GM18520 (cell line): Measurements from ENCODE around the gene NIPA2.
"Not testable (repeated sequence)": the region's sequence is repeated elsewhere in the genome, so short reads cannot be mapped to it uniquely, and the experiment has no call there.

Experiments used
- ATAC-seq: cut with Tn5 transposase; IDR thresholded peaks from one replicate; pipeline ENCODE4 v1.9.1; 2021; ENCODE audit not compliant: unreplicated experiment

The NIPA2 gene

GRCh38 chr15:22838292-22839042, at the start of gene NIPA2:
Gene NIPA2, plus strand, starts transcription at chr15:22838666. Its CDS starts 13,066 bp downstream, at chr15:22851732.
- peak; percentile 79 for ATAC-seq

- ATAC-seq, result no peak
Observed at GRCh38 chr15:22794063-22794462, 44.4 kb upstream of the NIPA2 start.

- no peak for ATAC-seq
Observed at GRCh38 chr15:22794621-22795167, 43.8 kb upstream of the NIPA2 start.

DNA sequence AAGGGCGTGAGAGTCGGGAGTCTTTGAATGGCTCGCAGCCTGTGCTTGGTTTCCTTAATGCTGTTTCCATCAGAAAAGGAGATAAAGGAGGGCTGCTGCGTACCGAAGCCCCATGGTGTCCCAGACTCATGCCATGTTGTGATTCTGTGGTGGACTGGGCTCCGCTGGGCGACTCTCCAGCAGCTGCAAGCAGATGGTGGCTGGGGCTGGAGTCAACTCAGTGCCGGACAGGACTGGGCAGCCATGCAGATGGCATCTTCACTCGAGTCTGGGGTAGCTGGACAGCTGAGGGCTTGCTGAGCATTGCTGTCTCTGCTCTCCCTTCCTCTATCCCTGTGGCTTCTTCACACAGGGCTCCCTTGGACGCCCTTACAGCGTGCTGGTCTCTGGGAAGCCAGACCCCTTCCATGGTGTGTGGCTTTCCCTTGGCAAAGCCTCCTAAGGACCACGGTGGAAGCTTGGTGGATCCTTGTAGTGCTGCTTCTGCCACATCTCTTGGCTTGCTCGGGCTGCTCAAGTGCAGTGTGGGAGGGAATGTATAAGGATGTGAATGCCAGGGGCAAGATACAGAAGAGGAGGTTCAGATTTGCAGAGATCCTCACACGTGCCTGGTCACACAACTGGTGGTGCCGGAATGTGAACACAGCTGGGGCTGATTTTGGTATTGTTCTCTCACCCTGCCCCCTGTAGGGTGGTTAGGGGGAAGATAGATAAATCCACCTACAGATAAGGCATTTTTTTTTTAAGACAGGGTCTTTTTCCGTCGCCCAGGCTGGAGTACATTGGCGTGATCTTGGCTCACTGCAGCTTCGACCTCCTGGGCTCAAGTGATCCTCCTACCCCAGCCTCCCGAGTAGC, 43.0 kb upstream of the NIPA2 start:
- ATAC-seq, result no peak

- ATAC-seq, result no peak
Observed at GRCh38 chr15:22796079-22796478, 42.4 kb upstream of the NIPA2 start.

GRCh38 chr15:22799902-22800301, 38.6 kb upstream of the NIPA2 start:
- ATAC-seq, result no peak

DNA sequence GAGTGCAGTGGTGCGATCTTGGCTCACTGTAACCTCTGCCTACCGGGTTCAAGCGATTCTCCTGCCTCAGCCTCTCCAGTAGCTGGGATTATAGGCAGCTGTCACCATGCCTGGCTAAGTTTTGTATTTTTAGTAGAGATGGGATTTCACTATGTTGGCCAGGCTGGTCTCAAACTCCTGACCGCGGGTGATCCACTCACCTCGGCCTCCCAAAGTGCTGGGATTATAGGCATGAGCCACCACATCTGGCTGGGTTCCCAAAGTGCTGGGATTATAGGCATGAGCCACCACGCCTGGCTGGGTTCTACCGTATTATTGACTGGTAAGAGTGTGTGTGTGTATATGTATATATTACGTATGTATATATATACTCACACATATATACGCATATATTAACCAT, 35.5 kb upstream of the NIPA2 start:
- ATAC-seq, result not testable (repeated sequence)

GRCh38 chr15:22806156-22806555, 32.3 kb upstream of the NIPA2 start:
- no peak for ATAC-seq

GRCh38 chr15:22806664-22807063, 31.8 kb upstream of the NIPA2 start:
- ATAC-seq, result no peak

DNA sequence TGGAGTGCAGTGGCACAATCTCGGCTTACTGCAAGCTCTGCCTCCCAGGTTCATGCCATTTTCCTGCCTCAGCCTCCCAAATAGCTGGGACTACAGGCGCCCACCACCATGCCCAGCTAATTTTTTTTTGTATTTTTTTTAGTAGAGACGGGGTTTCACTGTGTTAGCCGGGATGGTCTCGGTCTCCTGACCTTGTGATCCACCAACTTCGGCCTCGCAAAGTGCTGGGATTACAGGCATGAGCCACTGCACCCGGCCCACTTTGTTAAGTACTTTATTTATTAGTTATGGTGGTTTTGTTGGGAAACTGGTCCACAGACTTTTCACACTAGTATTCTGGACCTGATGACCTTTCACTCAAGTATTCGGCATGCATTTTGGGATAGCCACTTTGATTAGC, 30.6 kb upstream of the NIPA2 start:
- not testable (repeated sequence) for ATAC-seq

DNA sequence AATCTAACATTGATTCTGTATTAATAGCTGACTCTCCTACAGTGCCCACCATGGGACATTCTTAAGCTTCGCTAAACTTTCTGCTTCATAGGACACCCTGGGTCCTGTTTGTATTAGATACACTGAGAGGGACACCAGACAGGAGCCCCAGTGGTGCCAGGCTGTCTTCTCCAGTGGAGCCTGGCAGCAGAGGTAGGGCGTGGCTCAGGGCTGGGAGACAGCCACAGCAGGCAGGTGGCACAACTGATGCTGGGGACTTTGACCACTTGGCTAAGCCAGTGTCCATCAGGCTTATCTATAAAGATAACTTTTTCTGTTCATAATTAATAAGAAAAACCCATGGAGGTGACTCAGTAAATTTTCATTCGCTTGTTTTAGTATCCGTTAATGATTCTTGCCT, 30.2 kb upstream of the NIPA2 start:
- no peak for ATAC-seq

- ATAC-seq, result no peak
Observed at GRCh38 chr15:22808761-22809280, 29.6 kb upstream of the NIPA2 start.

DNA sequence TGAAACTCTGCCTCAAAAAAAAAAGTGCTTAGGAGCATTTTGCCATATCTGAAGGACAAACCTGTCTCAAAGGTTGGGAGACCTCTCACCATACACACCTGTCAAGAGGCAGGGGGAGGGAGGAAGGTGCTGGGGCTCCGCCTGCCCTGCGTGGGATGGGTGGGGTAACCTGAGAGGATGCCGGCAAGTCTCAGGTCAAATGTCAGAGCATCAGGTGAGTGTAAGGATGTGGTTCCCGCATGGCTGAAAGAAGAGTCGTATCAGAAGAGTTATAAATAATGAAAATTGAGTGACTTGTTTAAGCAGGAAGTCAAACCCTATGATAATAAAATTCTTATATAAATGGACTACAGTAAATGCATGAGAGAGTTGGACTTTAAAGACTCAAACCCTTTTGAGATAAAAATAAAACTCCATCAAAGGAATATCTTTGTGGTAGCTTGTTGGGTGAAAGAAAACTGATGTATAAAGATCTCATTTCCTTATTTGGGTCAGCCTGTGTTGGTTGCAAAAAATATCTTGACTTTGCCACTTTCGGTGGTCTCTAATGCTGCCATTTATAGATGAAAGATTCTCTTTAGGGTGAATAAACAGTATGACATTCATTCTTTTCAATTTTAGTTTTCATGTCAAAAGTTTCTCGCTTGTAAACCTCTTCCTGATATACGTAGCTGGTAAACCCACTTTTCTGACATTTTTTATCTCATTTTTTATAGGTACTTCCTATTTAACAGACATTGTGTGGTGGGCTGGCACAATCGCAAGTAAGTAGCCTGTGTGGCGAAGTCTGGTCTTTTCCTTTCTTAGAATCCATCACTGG, 28.2 kb upstream of the NIPA2 start:
- ATAC-seq, result no peak

DNA sequence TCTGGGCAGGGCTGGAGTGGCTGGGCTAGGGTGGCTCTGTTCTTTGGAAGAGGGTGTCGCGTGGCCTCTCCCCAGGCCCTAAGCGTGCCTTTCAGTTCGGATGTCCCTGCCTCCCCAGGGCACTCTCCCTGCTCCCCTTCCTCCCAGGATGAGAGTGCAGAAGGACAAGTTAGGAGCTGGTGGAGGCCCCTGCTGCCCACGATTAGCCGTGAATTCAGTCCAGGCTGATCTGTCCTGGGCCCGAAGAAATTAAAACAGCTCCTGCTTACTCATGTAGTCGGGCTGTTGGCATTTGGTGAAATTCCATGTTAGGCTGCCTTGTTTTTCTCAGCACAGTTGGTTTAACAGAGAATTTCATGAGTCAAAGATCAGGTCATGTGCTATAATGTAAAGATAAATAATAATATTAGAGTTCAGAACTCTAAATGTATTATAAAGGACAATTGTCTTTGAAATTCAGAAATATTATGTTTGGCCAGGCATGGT, 27.6 kb upstream of the NIPA2 start:
- ATAC-seq, result no peak

- no peak for ATAC-seq
Observed at GRCh38 chr15:22811640-22812039, 26.8 kb upstream of the NIPA2 start.

DNA sequence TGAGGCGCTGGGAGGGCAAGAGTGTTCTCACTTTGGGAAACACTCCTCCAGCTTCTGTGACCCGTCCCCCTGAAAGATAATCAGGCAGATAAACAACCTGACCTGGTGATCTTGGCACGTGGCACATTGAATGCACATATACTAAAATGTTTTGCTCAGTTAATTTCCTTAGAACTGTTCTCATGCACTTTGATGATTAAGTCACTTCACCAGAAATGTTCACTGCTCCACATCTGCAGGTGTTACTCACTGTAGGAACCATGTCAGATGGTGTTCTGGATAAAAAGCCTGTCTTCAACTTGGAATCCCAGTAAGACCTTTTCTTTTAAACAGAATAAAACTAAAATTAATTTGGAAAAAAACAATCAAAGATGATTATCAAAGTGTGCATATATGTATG, 24.6 kb upstream of the NIPA2 start:
- no peak for ATAC-seq

GRCh38 chr15:22815766-22816165, 22.7 kb upstream of the NIPA2 start:
- no peak for ATAC-seq

DNA sequence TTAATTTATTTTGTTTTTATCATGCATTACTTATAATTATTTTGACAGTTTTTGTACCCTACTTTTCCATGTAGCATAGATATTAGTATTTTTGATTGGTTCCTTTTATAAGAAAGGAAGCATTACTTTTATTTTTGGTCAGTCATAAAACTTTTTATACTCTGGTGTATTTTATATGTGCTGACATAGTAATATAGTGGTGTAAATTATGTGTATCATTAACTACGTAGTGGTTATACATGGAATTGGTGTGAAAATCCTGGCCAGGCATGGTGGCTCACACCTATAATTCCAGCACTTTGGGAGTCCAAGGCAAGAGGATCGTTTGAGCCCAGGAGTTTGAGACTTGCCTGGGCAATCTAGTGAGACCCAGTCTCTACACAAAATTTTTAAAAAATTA, 18.8 kb upstream of the NIPA2 start:
- ATAC-seq, result no peak

DNA sequence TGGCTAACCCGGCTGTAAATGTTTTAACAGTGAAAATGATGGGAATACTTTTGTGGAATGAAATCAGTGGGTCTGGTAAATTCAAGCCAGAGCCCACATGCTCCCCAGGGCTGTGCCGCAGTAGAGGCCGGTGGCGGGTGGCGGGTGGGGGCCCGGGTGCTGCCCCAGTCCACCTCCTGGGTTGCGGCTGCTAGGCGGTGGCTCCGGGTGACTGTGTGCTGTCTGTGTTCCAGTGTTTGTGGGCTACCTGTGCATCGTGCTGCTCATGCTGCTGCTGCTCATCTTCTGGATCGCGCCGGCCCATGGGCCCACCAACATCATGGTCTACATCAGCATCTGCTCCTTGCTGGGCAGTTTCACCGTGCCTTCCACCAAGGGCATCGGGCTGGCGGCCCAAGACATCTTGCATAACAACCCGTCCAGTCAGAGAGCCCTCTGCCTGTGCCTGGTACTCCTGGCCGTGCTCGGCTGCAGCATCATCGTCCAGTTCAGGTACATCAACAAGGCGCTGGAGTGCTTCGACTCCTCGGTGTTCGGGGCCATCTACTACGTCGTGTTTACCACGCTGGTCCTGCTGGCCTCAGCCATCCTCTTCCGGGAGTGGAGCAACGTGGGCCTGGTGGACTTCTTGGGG, 14.9 kb upstream of the NIPA2 start:
- ATAC-seq, result no peak

- no peak for ATAC-seq
Observed at GRCh38 chr15:22827125-22827524, 11.3 kb upstream of the NIPA2 start.
